ENCODE measurements around the gene GPD1L. TPM values are rescaled to one million over a fixed set of nuclear protein-coding genes. Genes with fewer than 3 reads are reported as not detected.

GPD1L gene
- total RNA-seq, 1 donor from 2014 or later, result 9.1 TPM

GRCh38 chr3:32077260-32078084, 28.9 kb upstream of the GPD1L start:
- Mint-ChIP-seq H3K27ac (ENCODE audit: unreplicated experiment) (no peak overlapping the region), H3K36me3 (ENCODE audit: unreplicated experiment) (no peaks in the 10 kb centered on the region), H3K9me3 (ENCODE audit: unreplicated experiment) (no peaks in the 10 kb centered on the region), H3K4me1 (ENCODE audit: low read depth, unreplicated experiment) (no peaks in the 10 kb centered on the region), H3K4me3 (ENCODE audit: unreplicated experiment) (no peak overlapping the region), H3K27me3 (ENCODE audit: unreplicated experiment) (peaks cover 3% of the 10 kb centered on the region)
- no peak for DNase-seq
- TF ChIP-seq CTCF (IDR thresholded peaks at IDR 0.05; ENCODE audit: partially characterized antibody, unreplicated experiment), result no peak

GRCh38 chr3:32078085-32078634, 28.3 kb upstream of the GPD1L start:
- no peak for TF ChIP-seq CTCF (IDR thresholded peaks at IDR 0.05; ENCODE audit: partially characterized antibody, unreplicated experiment)
- Mint-ChIP-seq H3K9me3 (ENCODE audit: unreplicated experiment) (no peaks in the 10 kb centered on the region), H3K36me3 (ENCODE audit: unreplicated experiment) (no peaks in the 10 kb centered on the region)

GRCh38 chr3:32078864-32079263, 27.6 kb upstream of the GPD1L start:
- H3K27ac Mint-ChIP-seq (ENCODE audit: unreplicated experiment), result no peak overlapping the region
- no peaks in the 10 kb centered on the region for H3K9me3 Mint-ChIP-seq (ENCODE audit: unreplicated experiment)
- peaks cover 3% of the 10 kb centered on the region for H3K27me3 Mint-ChIP-seq (ENCODE audit: unreplicated experiment)
- H3K4me3 Mint-ChIP-seq (ENCODE audit: unreplicated experiment), result no peak overlapping the region
- no peak for DNase-seq
- H3K36me3 Mint-ChIP-seq (ENCODE audit: unreplicated experiment), result no peaks in the 10 kb centered on the region
- no peak for TF ChIP-seq CTCF (IDR thresholded peaks at IDR 0.05; ENCODE audit: partially characterized antibody, unreplicated experiment)
- H3K4me1 Mint-ChIP-seq (ENCODE audit: low read depth, unreplicated experiment), result no peaks in the 10 kb centered on the region

More at GRCh38 chr3:32078085-32078634, 28.3 kb upstream of the GPD1L start:
- no peak overlapping the region for H3K27ac Mint-ChIP-seq (ENCODE audit: unreplicated experiment)
- peaks cover 3% of the 10 kb centered on the region for H3K27me3 Mint-ChIP-seq (ENCODE audit: unreplicated experiment)
- H3K4me1 Mint-ChIP-seq (ENCODE audit: low read depth, unreplicated experiment), result no peaks in the 10 kb centered on the region
- H3K4me3 Mint-ChIP-seq (ENCODE audit: unreplicated experiment), result no peak overlapping the region
- no peak for DNase-seq

GRCh38 chr3:32082721-32083120, 23.7 kb upstream of the GPD1L start:
- Mint-ChIP-seq H3K27ac (ENCODE audit: unreplicated experiment) (no peak overlapping the region), H3K4me1 (ENCODE audit: low read depth, unreplicated experiment) (no peaks in the 10 kb centered on the region), H3K36me3 (ENCODE audit: unreplicated experiment) (no peaks in the 10 kb centered on the region), H3K4me3 (ENCODE audit: unreplicated experiment) (no peak overlapping the region), H3K9me3 (ENCODE audit: unreplicated experiment) (peaks cover 2% of the 10 kb centered on the region), H3K27me3 (ENCODE audit: unreplicated experiment) (peaks cover 3% of the 10 kb centered on the region)
- DNase-seq, result no peak
- TF ChIP-seq CTCF (IDR thresholded peaks at IDR 0.05; ENCODE audit: partially characterized antibody, unreplicated experiment), result no peak

GRCh38 chr3:32083702-32084270, 22.6 kb upstream of the GPD1L start:
- Mint-ChIP-seq H3K27ac (ENCODE audit: unreplicated experiment) (no peak overlapping the region), H3K4me3 (ENCODE audit: unreplicated experiment) (no peak overlapping the region), H3K27me3 (ENCODE audit: unreplicated experiment) (peaks cover 3% of the 10 kb centered on the region), H3K9me3 (ENCODE audit: unreplicated experiment) (peaks cover 2% of the 10 kb centered on the region), H3K36me3 (ENCODE audit: unreplicated experiment) (no peaks in the 10 kb centered on the region), H3K4me1 (ENCODE audit: low read depth, unreplicated experiment) (no peaks in the 10 kb centered on the region)
- TF ChIP-seq CTCF (IDR thresholded peaks at IDR 0.05; ENCODE audit: partially characterized antibody, unreplicated experiment), result no peak
- DNase-seq, result no peak
